Measurements from ENCODE around the gene GCGR. TPM values are rescaled to one million over a fixed set of nuclear protein-coding genes. Genes with fewer than 3 reads are reported as not detected.

The GCGR gene
- total and polyA plus RNA-seq, 10 of the 15 experiments (the other 5 are each of a cell fraction or from before 2014, with no cell fraction given): not detected

- no TSS peak for BruUV-seq (replicated peaks)
- H3K79me2 ChIP-seq (ENCODE audit: control insufficient read depth, insufficient read depth, low read length): peaks cover 60% of the 10 kb centered on the region
- TF ChIP-seq MLLT1 (IDR thresholded peaks at IDR 0.05) (peak; percentile 31; the same call in 1 of the 2 replicates), LARP7 (IDR thresholded peaks at IDR 0.05) (no peak), NBN (IDR thresholded peaks at IDR 0.05) (no peak), ZNF24 (IDR thresholded peaks at IDR 0.05) (no peak), JUNB (IDR thresholded peaks at IDR 0.05) (no peak), EP300 (IDR thresholded peaks at IDR 0.05; ENCODE audit: borderline replicate concordance in 1 of 2, control insufficient read depth in 1 of 2, low read depth in 2 of 2, low read length in 2 of 2) (no peak), POLR2AphosphoS5 (IDR thresholded peaks at IDR 0.05; ENCODE audit: low read length) (peak; percentile 48; the same call in 1 of the 2 replicates)
- H3K36me3 ChIP-seq (ENCODE audit: control insufficient read depth in 2 of 2, insufficient read depth in 2 of 2, low read length in 1 of 2): peaks cover 14 to 36% of the 10 kb centered on the region in 2 experiments
- intact Hi-C loops (cut with micrococcal nuclease; ENCODE audit: unreplicated experiment): no loop called here
- no peak for DNase-seq (ENCODE audit: low read depth, low spot score)
- ChIA-PET SMC1A (ENCODE audit: uncharacterized antibody, unreplicated experiment) (interaction anchor here (1.5 kb wide), 1 partner anchor 25 kb away, joined by 6 read pairs; the partner anchor contains the start of gene MCRIP1), CTCF (interaction anchor here (1.1 to 1.4 kb wide), 2 partner anchors 24 to 123 kb away, joined by 3 to 5 read pairs; no protein-coding TSS in a partner anchor), RAD21 (ENCODE audit: unreplicated experiment) (no interaction called here), POLR2A (interaction anchor here (0.6 to 1.9 kb wide), 6 partner anchors 11 to 237 kb away, joined by 3 to 15 read pairs (median 6); partner anchors contain the start of gene MCRIP1)
- no peak overlapping the region for H2AFZ ChIP-seq (ENCODE audit: control insufficient read depth, low read depth, low read length)
- no peaks in the 10 kb centered on the region for H3K9me3 ChIP-seq (replicated peaks; ENCODE audit: control insufficient read depth, insufficient read depth, low read length)
- peak overlapping the region; percentile 99 for H3K9ac ChIP-seq (ENCODE audit: control insufficient read depth, insufficient read depth, low read length)
- no peak overlapping the region for H3K27ac ChIP-seq (ENCODE audit: control insufficient read depth, insufficient read depth)
- in situ Hi-C loops (cut with MboI): no loop called here
- H3K27me3 ChIP-seq (replicated peaks in 1 of 2; ENCODE audit: control insufficient read depth in 2 of 2, insufficient read depth in 2 of 2, low read length in 1 of 2): no peaks in the 10 kb centered on the region
- H4K20me1 ChIP-seq (ENCODE audit: control insufficient read depth, insufficient read depth): peaks cover 3% of the 10 kb centered on the region; the same call in 1 of the 2 replicates
- no peak for ATAC-seq
- FAIRE-seq: no peak
- peak overlapping the region; percentile 100 for H3K4me3 ChIP-seq
- peaks cover 22% of the 10 kb centered on the region for H3K4me1 ChIP-seq (ENCODE audit: control insufficient read depth, insufficient read depth, low read length)
- peak overlapping the region; percentile 91 for H3K4me2 ChIP-seq (ENCODE audit: control insufficient read depth, insufficient read depth)
- 97% methylated on average over 27 of the region's 30 CpGs for WGBS (ENCODE audit: insufficient coverage, insufficient replicate concordance, low lambda C conversion rate, missing lambda C conversion rate)
These were observed 54.4 kb downstream of the GCGR start for GRCh38 chr17:81858170-81858966.
